ENCODE measurements around the gene FIBP.

The FIBP gene

DNA sequence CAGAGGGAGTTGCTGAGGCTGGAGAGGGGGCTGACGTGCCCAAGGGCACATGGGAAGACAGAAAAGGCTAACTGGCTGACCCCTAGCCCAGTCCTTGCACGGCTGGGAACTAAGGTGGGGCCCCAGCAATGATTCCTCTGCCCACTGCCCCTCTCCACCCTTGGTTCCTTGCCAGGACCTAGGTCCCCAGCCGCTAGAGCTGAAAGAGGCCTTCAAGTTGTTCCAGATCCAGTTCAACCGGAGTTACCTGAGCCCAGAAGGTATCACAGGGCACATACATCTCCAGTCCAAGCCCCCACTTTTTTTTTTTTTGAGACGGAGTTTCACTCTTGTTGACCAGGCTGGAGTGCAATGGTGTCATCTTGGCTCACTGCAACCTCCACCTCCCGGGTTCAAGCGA lies 8.2 kb downstream of the FIBP start:
- no peak overlapping the region for H3K27ac ChIP-seq (ENCODE audit: poor library complexity, severe bottlenecking)
- no peaks in the 10 kb centered on the region for H3K9me3 ChIP-seq (ENCODE audit: severe bottlenecking)
- H3K27me3 ChIP-seq (ENCODE audit: insufficient read depth, poor library complexity, severe bottlenecking), result no peaks in the 10 kb centered on the region
- no peak for ATAC-seq (ENCODE audit: low read depth)
- TF ChIP-seq, protein P1, sequence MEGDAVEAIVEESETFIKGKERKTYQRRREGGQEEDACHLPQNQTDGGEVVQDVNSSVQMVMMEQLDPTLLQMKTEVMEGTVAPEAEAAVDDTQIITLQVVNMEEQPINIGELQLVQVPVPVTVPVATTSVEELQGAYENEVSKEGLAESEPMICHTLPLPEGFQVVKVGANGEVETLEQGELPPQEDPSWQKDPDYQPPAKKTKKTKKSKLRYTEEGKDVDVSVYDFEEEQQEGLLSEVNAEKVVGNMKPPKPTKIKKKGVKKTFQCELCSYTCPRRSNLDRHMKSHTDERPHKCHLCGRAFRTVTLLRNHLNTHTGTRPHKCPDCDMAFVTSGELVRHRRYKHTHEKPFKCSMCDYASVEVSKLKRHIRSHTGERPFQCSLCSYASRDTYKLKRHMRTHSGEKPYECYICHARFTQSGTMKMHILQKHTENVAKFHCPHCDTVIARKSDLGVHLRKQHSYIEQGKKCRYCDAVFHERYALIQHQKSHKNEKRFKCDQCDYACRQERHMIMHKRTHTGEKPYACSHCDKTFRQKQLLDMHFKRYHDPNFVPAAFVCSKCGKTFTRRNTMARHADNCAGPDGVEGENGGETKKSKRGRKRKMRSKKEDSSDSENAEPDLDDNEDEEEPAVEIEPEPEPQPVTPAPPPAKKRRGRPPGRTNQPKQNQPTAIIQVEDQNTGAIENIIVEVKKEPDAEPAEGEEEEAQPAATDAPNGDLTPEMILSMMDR (IDR thresholded peaks at IDR 0.05; ENCODE audit: poor library complexity, severe bottlenecking), result no peak
- H3K36me3 ChIP-seq (ENCODE audit: low read depth), result peaks cover 21% of the 10 kb centered on the region
- no peaks in the 10 kb centered on the region for H3K4me1 ChIP-seq (ENCODE audit: insufficient read depth, poor library complexity, severe bottlenecking)
- H3K4me3 ChIP-seq (ENCODE audit: severe bottlenecking), result no peak overlapping the region
- DNase-seq (ENCODE audit: low spot score), result no peak

DNA sequence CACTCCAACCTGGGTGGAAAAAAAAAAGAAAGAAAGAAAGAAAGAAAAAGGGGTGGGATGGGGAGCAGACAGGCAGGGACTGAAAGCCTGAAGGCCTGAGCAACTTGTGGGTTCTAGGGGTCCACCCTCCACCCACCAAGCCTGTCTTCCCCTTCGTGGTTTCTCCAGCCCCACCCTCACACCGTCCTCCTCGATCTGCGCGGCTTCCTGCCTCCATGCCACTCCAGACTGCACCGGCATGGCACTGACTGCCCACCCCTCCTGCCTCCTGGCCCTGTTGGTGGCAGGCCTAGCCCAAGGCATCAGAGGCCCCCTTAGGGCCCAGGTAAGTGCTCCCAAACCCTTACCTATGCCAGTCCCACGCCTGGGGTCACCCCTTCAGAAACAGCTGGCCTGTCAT lies 8.7 kb downstream of the FIBP start, which contains the start of gene CTSW:
CTSW (plus strand) TSS at position 221 of the 400 bp plus-strand sequence; CDS start at position 239, 18 bp downstream.
- Histone ChIP-seq H3K4me3 (ENCODE audit: severe bottlenecking) (no peak within 1 kb of the TSS), H3K27ac (ENCODE audit: poor library complexity, severe bottlenecking) (no peak within 1 kb of the TSS), H3K9me3 (ENCODE audit: severe bottlenecking) (no peaks in the 10 kb centered on the region), H3K4me1 (ENCODE audit: insufficient read depth, poor library complexity, severe bottlenecking) (no peaks in the 10 kb centered on the region), H3K36me3 (ENCODE audit: low read depth) (peaks cover 17% of the 10 kb centered on the region), H3K27me3 (ENCODE audit: insufficient read depth, poor library complexity, severe bottlenecking) (no peaks in the 10 kb centered on the region)
- TF ChIP-seq, protein P1 (IDR thresholded peaks at IDR 0.05; ENCODE audit: poor library complexity, severe bottlenecking), result no peak
- DNase-seq (ENCODE audit: low spot score) (no peak), ATAC-seq (ENCODE audit: low read depth) (no peak)

DNA sequence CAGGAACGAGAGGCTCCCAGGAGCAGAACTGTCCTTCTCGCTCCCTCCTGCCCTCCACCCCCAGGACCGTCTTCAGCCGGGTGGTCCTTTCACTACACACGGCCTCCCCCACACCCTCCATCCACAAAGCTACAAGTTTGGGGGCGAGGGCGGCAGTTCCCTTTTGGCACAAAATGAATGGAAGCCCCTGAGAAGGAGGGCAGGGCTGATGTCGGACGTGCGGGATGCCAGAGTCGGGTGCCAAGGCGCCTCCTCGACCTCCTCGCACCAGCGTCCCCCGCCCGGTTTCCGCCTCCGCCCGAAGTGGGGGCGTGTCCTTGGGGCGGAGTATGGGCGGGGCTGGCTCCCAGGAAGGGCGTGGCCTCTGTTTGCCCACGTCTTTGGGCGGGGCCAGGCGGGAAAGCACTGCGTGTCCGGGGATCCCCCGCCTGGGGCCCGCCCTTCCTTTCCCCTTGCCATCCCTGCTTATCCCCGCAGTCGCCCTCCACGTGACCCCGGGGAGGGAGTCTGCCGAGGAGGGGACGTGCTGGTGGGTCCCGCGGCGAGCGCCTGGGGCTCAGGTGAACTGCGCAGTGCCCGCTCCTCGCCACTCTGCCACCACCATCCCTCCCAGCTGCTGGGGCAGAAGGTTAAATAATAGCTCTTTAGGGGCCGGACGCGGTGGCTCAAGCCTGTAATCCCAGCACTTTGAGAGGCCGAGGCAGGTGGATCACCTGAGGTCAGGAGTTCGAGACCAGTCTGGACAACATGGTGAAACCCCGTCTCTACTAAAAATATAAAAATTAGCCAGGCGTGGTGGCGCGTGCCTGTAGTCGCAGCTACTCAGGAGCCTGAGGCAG lies 14.7 kb downstream of the FIBP start:
- Histone ChIP-seq H3K9me3 (ENCODE audit: severe bottlenecking) (no peaks in the 10 kb centered on the region), H3K27me3 (ENCODE audit: insufficient read depth, poor library complexity, severe bottlenecking) (no peaks in the 10 kb centered on the region), H3K4me3 (ENCODE audit: severe bottlenecking) (peak overlapping the region; percentile 34), H3K27ac (ENCODE audit: poor library complexity, severe bottlenecking) (peak overlapping the region; percentile 72), H3K36me3 (ENCODE audit: low read depth) (no peaks in the 10 kb centered on the region), H3K4me1 (ENCODE audit: insufficient read depth, poor library complexity, severe bottlenecking) (no peaks in the 10 kb centered on the region)
- TF ChIP-seq, protein P1 (IDR thresholded peaks at IDR 0.05; ENCODE audit: poor library complexity, severe bottlenecking), result no peak
- DNase-seq (ENCODE audit: low spot score) (peak; percentile 93), ATAC-seq (ENCODE audit: low read depth) (peak; percentile 58)

DNA sequence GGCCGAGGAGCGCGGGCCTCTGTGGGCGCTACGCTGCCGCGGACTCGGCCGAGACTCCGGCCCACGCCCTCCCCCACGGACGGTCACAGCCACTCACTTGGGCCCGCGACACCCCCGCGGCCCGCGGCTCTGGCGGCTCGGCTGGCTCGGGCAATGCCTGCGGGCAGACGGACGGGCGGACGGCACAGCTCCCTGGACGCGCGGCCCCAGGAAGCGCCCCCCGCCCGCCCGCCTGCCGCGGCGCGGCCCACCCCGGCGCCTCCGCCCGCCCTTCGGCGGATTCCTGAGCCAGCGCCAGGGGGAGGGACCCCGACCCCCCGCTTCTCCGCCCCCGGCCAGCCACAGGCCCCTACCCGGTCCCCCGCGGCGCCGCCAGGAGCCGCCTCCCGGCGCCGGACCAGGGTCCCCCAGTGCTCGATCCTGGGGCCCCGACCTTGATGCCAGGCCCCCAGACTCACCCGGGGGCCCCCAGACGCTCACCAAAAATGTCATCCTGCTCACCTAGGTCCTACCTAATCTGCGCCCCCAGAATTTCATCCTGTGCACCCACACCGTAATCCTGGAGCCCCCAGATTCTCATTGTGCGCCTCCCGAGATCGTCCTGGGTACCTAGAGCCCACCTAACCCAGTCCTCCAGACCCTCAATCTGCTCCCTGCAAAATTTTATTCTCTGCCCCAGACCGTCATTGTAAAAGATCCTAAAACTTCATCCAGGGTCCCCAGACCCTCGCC lies 15.5 kb downstream of the FIBP start, which contains the start of gene EFEMP2:
EFEMP2 (minus strand) TSS at position 215 of the 732 bp plus-strand sequence. CDS start 446 bp downstream, outside the sequence.
- DNase-seq (ENCODE audit: low spot score) (no peak), ATAC-seq (ENCODE audit: low read depth) (no peak)
- Histone ChIP-seq H3K27ac (ENCODE audit: poor library complexity, severe bottlenecking) (peak within 1 kb of the TSS; percentile 72), H3K9me3 (ENCODE audit: severe bottlenecking) (no peaks in the 10 kb centered on the region), H3K36me3 (ENCODE audit: low read depth) (peaks cover 4% of the 10 kb centered on the region), H3K4me1 (ENCODE audit: insufficient read depth, poor library complexity, severe bottlenecking) (no peaks in the 10 kb centered on the region), H3K4me3 (ENCODE audit: severe bottlenecking) (peak within 1 kb of the TSS; percentile 34), H3K27me3 (ENCODE audit: insufficient read depth, poor library complexity, severe bottlenecking) (no peaks in the 10 kb centered on the region)
- TF ChIP-seq, protein P1 (IDR thresholded peaks at IDR 0.05; ENCODE audit: poor library complexity, severe bottlenecking), result no peak
